ENCODE measurements around the gene TMEM235.

Gene TMEM235

DNA sequence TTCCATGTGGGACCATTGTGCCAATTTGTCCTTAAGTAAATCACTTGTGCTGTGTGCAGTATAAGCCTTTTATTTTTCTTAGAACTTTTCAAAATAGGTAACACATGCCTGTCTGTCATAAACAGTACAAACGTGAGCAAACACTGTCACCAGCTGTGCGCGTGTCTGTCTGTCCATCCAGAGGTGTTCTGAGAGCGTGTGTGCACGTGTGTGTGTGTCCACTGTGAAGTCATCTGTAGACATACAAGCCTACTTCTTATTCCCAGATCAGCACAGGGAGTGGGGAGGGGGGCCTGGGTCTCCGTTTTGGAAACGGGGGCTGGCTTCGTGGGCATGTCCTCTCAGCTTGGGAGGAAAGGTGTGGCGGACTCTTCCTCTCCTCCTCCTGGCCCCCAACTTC, 9.4 kb downstream of the TMEM235 start:
- Histone ChIP-seq H4K8ac (ENCODE audit: low read length) (no peak overlapping the region), H3K36me3 (ENCODE audit: control insufficient read depth in 1 of 2, insufficient read depth in 2 of 2, low read depth in 1 of 2, low read length in 2 of 2) (no peaks in the 10 kb centered on the region), H2AK5ac (ENCODE audit: low read length, severe bottlenecking) (no peak overlapping the region), H3K79me1 (replicated peaks; ENCODE audit: low read length, poor library complexity, severe bottlenecking) (no peaks in the 10 kb centered on the region), H2BK15ac (ENCODE audit: low read depth, poor library complexity, severe bottlenecking) (no peak overlapping the region), H3K27me3 (ENCODE audit: control insufficient read depth in 1 of 2, insufficient read depth in 1 of 2, low read length in 2 of 2) (peaks cover 0 to 26% of the 10 kb centered on the region in 2 experiments), H2BK120ac (ENCODE audit: low read depth, low read length) (no peak overlapping the region), H3K27ac (ENCODE audit: low read length, poor library complexity, severe bottlenecking) (no peak overlapping the region), H2BK5ac (ENCODE audit: low read depth, low read length, poor library complexity, severe bottlenecking) (no peak overlapping the region), H3K23ac (ENCODE audit: low read length in 2 of 2) (no peak overlapping the region), H3K9ac (ENCODE audit: low read length) (no peak overlapping the region), H3K14ac (ENCODE audit: low read length in 2 of 2) (no peak overlapping the region), H3K4me2 (ENCODE audit: low read length, poor library complexity, severe bottlenecking) (no peak overlapping the region), H3K4ac (ENCODE audit: low read depth in 1 of 2, low read length in 2 of 2) (no peak overlapping the region), H3K4me3 (ENCODE audit: insufficient read depth in 1 of 2, low read depth in 1 of 2, low read length in 2 of 2) (no peak overlapping the region), H2AFZ (ENCODE audit: low read depth, low read length) (no peak overlapping the region), H3K9me3 (ENCODE audit: control insufficient read depth, low read length) (no peaks in the 10 kb centered on the region), H4K91ac (ENCODE audit: low read length) (no peak overlapping the region), H3K4me1 (ENCODE audit: control insufficient read depth, insufficient read depth, low read depth, low read length) (peaks cover 23% of the 10 kb centered on the region), H2BK12ac (ENCODE audit: low read length in 2 of 2) (no peak overlapping the region), H3K18ac (ENCODE audit: low read depth in 1 of 2, low read length in 2 of 2) (no peak overlapping the region)
- no peak for DNase-seq
- WGBS = 91% methylated on average over 9 of the region's 9 CpGs

DNA sequence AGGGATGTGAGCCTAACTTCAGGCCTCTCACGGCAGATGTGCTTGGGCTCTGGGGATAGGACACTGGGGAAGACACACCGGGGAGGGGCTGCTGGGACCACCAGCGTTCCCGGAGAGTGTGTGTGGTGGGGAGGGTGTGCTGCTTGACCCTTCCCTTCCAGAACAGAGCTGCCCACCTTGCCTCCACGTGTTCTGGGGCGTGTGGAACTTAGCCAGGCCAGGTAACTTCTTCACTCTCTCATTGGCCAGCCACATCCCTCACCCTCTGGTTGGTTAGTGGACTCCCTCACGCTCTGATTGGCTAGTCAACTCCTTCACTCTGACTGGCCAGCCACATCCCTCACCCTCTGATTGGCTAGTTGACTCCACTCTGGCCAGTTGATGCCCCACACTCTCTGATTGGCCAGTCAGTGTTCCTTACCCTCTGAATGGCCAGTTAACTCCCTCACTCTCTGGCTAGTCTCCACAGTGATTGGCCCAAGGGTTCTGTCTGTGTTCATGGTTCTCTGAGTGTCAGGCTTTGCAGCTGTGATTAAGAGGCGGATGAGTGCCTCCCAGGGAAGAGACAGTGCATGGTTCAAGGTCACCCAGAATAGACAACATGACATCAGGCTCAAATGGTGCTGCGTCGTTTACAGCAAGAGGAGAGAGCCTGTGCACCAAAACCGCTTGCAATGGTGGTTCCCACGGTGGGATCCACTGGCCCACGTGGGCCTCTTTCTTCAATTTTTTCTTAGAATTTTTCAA, 10.0 kb downstream of the TMEM235 start:
- no peak overlapping the region for H4K91ac ChIP-seq (ENCODE audit: low read length)
- no peak overlapping the region for H3K27ac ChIP-seq (ENCODE audit: low read length, poor library complexity, severe bottlenecking)
- H2AFZ ChIP-seq (ENCODE audit: low read depth, low read length) = no peak overlapping the region
- H3K9me3 ChIP-seq (ENCODE audit: control insufficient read depth, low read length) = no peaks in the 10 kb centered on the region
- H2BK5ac ChIP-seq (ENCODE audit: low read depth, low read length, poor library complexity, severe bottlenecking) = no peak overlapping the region
- H3K14ac ChIP-seq (ENCODE audit: low read length in 2 of 2) = no peak overlapping the region
- H3K9ac ChIP-seq (ENCODE audit: low read length) = no peak overlapping the region
- H2AK5ac ChIP-seq (ENCODE audit: low read length, severe bottlenecking) = no peak overlapping the region
- H3K79me1 ChIP-seq (replicated peaks; ENCODE audit: low read length, poor library complexity, severe bottlenecking) = no peaks in the 10 kb centered on the region
- H2BK120ac ChIP-seq (ENCODE audit: low read depth, low read length) = no peak overlapping the region
- no peak overlapping the region for H3K23ac ChIP-seq (ENCODE audit: low read length in 2 of 2)
- H3K27me3 ChIP-seq (ENCODE audit: control insufficient read depth in 1 of 2, insufficient read depth in 1 of 2, low read length in 2 of 2) = peaks cover 0 to 26% of the 10 kb centered on the region in 2 experiments
- no peak overlapping the region for H2BK15ac ChIP-seq (ENCODE audit: low read depth, poor library complexity, severe bottlenecking)
- no peak overlapping the region for H3K4ac ChIP-seq (ENCODE audit: low read depth in 1 of 2, low read length in 2 of 2)
- H3K4me2 ChIP-seq (ENCODE audit: low read length, poor library complexity, severe bottlenecking) = no peak overlapping the region
- H2BK12ac ChIP-seq (ENCODE audit: low read length in 2 of 2) = no peak overlapping the region
- H4K8ac ChIP-seq (ENCODE audit: low read length) = no peak overlapping the region
- no peak overlapping the region for H3K18ac ChIP-seq (ENCODE audit: low read depth in 1 of 2, low read length in 2 of 2)
- peaks cover 23% of the 10 kb centered on the region for H3K4me1 ChIP-seq (ENCODE audit: control insufficient read depth, insufficient read depth, low read depth, low read length)
- DNase-seq = peak; percentile 48
- H3K36me3 ChIP-seq (ENCODE audit: control insufficient read depth in 1 of 2, insufficient read depth in 2 of 2, low read depth in 1 of 2, low read length in 2 of 2) = no peaks in the 10 kb centered on the region
- 87% methylated on average over 9 of the region's 13 CpGs for WGBS
- H3K4me3 ChIP-seq (ENCODE audit: insufficient read depth in 1 of 2, low read depth in 1 of 2, low read length in 2 of 2) = no peak overlapping the region

DNA sequence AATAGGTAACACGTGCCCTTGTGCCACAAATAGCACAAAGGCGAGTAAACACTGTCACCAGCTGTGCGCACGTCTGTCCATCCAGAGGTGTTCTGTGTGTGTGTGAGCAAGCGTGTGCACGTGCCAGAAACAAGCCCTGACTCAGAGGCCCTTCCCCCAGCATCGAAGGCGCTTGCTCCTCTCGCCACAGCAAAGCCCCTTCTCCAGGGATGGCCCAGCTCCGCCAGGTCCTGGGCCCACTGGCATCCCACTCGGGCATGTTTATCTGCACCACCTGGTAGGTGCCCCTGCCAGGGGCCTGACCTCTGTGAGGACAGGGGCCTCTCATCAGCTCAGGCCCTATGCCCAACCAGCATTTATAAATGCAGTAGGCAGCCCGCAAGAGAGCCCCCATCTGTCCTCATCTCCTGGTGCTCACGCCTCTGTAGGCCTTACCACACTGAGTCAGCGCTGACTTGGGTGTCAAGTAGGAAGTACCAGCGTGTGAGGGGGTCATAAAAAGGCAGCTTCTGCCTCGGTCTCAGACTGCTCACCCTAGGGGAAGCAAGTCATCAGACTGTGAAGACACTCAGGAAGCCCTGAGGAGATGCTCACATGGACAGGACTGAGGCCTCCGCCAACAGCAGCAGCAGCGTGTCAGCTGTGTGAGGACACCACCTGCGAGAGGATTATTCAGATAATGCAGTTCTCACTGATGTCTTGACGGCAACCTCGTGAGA, 10.8 kb downstream of the TMEM235 start:
- Histone ChIP-seq H2AK5ac (ENCODE audit: low read length, severe bottlenecking) (no peak overlapping the region), H3K4ac (ENCODE audit: low read depth in 1 of 2, low read length in 2 of 2) (no peak overlapping the region), H3K14ac (ENCODE audit: low read length in 2 of 2) (no peak overlapping the region), H3K36me3 (ENCODE audit: control insufficient read depth in 1 of 2, insufficient read depth in 2 of 2, low read depth in 1 of 2, low read length in 2 of 2) (no peaks in the 10 kb centered on the region), H3K4me1 (ENCODE audit: control insufficient read depth, insufficient read depth, low read depth, low read length) (peaks cover 22% of the 10 kb centered on the region), H3K18ac (ENCODE audit: low read depth in 1 of 2, low read length in 2 of 2) (no peak overlapping the region), H3K4me2 (ENCODE audit: low read length, poor library complexity, severe bottlenecking) (no peak overlapping the region), H2AFZ (ENCODE audit: low read depth, low read length) (no peak overlapping the region), H3K79me1 (replicated peaks; ENCODE audit: low read length, poor library complexity, severe bottlenecking) (no peaks in the 10 kb centered on the region), H3K9me3 (ENCODE audit: control insufficient read depth, low read length) (no peaks in the 10 kb centered on the region), H3K4me3 (ENCODE audit: insufficient read depth in 1 of 2, low read depth in 1 of 2, low read length in 2 of 2) (no peak overlapping the region), H2BK120ac (ENCODE audit: low read depth, low read length) (no peak overlapping the region), H2BK12ac (ENCODE audit: low read length in 2 of 2) (no peak overlapping the region), H2BK15ac (ENCODE audit: low read depth, poor library complexity, severe bottlenecking) (no peak overlapping the region), H3K27ac (ENCODE audit: low read length, poor library complexity, severe bottlenecking) (peak overlapping the region; percentile 10), H3K27me3 (ENCODE audit: control insufficient read depth in 1 of 2, insufficient read depth in 1 of 2, low read length in 2 of 2) (peaks cover 0 to 26% of the 10 kb centered on the region in 2 experiments), H4K8ac (ENCODE audit: low read length) (no peak overlapping the region), H3K9ac (ENCODE audit: low read length) (no peak overlapping the region), H3K23ac (ENCODE audit: low read length in 2 of 2) (no peak overlapping the region), H2BK5ac (ENCODE audit: low read depth, low read length, poor library complexity, severe bottlenecking) (no peak overlapping the region), H4K91ac (ENCODE audit: low read length) (no peak overlapping the region)
- peak; percentile 80 for DNase-seq
- WGBS = 65% methylated on average over 21 of the region's 21 CpGs

DNA sequence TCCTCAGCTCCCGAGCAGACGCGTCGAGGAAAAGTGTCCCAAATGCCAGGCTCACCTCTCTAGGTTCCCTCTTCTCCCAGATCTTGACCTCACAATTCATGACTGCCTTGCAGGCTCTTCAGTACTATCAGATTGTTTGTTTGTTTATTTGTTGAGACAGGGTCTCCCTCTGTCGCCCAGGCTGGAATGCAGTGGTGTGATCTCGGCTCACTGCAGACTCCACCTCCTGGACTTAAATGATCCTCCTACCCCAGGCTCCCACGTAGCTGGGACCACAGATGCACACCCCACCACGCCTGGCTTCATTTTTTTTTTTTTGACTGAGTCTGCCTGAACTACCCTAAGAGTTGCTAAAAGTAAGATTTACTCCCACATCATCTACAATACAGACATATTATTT, 15.9 kb downstream of the TMEM235 start:
- Histone ChIP-seq H3K9ac (ENCODE audit: low read length) (no peak overlapping the region), H3K9me3 (ENCODE audit: control insufficient read depth, low read length) (no peaks in the 10 kb centered on the region), H2BK120ac (ENCODE audit: low read depth, low read length) (no peak overlapping the region), H3K4me2 (ENCODE audit: low read length, poor library complexity, severe bottlenecking) (no peak overlapping the region), H3K18ac (ENCODE audit: low read depth in 1 of 2, low read length in 2 of 2) (no peak overlapping the region), H2BK5ac (ENCODE audit: low read depth, low read length, poor library complexity, severe bottlenecking) (no peak overlapping the region), H3K27ac (ENCODE audit: low read length, poor library complexity, severe bottlenecking) (no peak overlapping the region), H3K23ac (ENCODE audit: low read length in 2 of 2) (no peak overlapping the region), H2BK12ac (ENCODE audit: low read length in 2 of 2) (no peak overlapping the region), H3K27me3 (ENCODE audit: control insufficient read depth in 1 of 2, insufficient read depth in 1 of 2, low read length in 2 of 2) (peaks cover 0 to 27% of the 10 kb centered on the region in 2 experiments), H3K4ac (ENCODE audit: low read depth in 1 of 2, low read length in 2 of 2) (peak overlapping the region in 1 of 2 experiments; percentile 24), H4K8ac (ENCODE audit: low read length) (peak overlapping the region; percentile 64), H3K4me1 (ENCODE audit: control insufficient read depth, insufficient read depth, low read depth, low read length) (peaks cover 15% of the 10 kb centered on the region), H3K14ac (ENCODE audit: low read length in 2 of 2) (no peak overlapping the region), H3K4me3 (ENCODE audit: insufficient read depth in 1 of 2, low read depth in 1 of 2, low read length in 2 of 2) (no peak overlapping the region), H3K36me3 (ENCODE audit: control insufficient read depth in 1 of 2, insufficient read depth in 2 of 2, low read depth in 1 of 2, low read length in 2 of 2) (no peaks in the 10 kb centered on the region), H2AK5ac (ENCODE audit: low read length, severe bottlenecking) (no peak overlapping the region), H2AFZ (ENCODE audit: low read depth, low read length) (no peak overlapping the region), H3K79me1 (replicated peaks; ENCODE audit: low read length, poor library complexity, severe bottlenecking) (no peaks in the 10 kb centered on the region), H4K91ac (ENCODE audit: low read length) (no peak overlapping the region), H2BK15ac (ENCODE audit: low read depth, poor library complexity, severe bottlenecking) (no peak overlapping the region)
- DNase-seq = peak; percentile 67
- 11% methylated on average over 5 of the region's 8 CpGs for WGBS
